Activated CD8-positive, alpha-beta memory T cell treated with anti-CD3 and anti-CD28 coated beads, Interleukin-2, amount 50 U/mL, for 4 hours (primary cell): Measurements from ENCODE around the gene RNF40.

Experiments
- DNase-seq: peaks from one replicate; pipeline ENCODE4 v3.0.0-alpha.2; 2020

The RNF40 gene

DNA sequence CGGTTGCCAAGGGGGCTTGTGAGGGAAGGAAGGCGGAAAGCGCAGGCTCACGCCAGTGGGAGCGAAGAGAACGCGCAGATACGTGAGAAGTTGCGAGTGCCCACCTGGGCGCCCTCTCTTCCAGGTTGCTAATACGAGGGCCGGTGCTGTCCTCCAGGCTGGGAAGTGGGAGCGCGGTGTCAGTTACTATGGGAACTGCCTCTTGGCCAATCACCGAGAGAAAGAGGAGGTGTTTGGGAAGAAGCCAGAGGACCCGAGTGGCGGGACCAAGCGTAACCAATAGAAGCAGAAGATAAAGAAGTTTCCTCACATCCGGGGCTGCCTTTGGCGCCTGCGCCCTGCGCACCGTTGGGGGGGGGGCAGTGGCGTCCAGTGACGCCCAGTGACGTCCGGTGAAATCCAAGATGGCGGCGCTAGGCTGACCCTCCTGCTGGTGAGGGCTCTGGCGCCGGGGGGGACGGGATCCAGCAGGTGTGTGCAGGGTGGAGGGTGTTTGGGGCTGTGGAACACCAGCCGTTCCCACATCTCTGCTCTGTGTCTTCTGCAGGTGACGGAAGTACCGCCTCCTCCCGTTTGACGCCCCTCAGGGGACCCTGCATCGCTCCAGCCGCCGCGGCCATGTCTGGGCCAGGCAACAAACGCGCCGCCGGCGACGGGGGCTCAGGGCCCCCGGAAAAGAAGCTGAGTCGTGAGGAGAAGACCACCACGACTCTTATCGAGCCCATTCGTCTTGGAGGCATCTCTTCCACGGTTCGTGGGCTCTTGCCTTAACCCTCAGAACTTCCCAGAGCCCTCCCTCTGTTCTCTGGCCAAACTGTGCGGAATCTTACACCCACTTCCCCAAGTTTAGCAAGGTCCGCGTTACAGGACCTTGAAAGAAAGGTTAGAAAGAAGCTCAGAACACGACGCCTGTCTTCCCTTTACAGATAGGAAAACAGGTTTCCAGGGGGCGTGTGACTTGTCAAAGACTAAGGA, at the start of gene RNF40, which contains the start of gene CFAP119:
RNF40 (plus strand) TSS at position 395 of the 975 bp plus-strand sequence; CDS start at position 619, 224 bp downstream.
CFAP119 (minus strand) TSS at position 135 of the 975 bp plus-strand sequence. CDS start 314 bp downstream, outside the sequence.
- peak; percentile 86 for DNase-seq

DNA sequence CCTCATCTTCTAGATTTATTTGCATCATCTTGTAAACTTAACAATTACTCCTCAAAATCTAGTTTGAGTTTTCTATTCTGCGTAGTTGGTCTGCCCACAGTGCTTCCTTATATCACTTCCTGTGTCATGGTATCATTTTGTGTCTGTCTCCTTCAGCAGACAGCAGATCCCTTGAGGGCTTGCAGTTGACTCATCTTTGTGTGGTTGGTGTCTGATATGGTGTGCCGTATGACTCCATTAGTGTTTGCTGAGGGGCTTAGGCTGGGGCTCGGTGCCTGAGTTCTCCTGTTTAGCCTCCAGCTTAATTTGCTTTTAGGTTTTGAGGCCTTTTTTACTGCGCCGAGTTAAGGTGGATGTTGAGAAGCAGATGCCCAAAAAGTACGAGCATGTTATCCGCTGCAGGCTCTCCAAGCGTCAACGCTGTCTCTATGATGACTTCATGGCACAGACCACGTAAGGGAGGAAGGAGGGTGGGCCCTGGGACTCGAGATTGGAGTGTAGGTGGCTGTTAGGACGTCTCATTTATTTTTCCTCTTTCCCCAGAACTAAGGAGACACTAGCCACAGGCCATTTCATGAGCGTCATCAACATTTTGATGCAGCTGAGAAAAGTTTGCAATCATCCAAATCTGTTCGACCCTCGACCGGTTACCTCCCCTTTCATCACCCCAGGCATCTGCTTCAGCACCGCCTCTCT, 46.2 kb upstream of the RNF40 start:
- DNase-seq, result peak; percentile 44

DNA sequence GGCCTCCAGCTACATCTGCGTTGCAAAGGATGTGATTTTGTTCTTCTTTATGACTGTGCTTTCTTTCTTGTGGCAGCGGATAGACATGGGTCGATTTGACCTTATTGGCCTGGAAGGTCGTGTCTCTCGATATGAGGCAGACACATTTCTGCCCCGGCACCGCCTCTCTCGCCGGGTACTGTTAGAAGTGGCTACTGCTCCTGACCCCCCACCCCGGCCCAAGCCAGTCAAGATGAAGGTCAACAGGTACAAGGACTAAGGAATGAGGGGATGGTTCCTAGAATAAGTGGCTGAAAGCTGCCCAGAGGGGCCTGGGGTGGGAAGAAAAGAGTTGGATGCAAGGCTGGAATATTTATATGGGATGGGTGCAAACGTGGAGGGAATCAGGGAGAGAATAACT, 42.0 kb upstream of the RNF40 start:
- DNase-seq, result no peak

DNA sequence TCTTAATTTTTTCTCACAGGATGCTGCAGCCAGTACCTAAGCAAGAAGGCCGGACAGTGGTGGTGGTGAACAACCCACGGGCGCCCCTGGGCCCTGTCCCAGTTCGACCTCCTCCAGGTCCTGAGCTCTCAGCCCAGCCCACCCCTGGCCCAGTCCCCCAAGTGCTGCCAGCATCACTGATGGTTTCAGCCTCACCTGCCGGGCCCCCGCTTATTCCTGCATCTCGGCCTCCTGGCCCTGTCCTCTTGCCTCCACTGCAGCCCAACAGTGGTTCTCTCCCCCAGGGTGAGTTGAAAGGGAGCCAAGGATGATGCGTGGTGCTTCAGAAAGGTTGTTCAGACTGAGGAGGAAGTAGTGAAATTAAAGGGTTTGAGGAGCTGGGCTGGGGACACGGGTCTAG, 41.4 kb upstream of the RNF40 start:
- no peak for DNase-seq

DNA sequence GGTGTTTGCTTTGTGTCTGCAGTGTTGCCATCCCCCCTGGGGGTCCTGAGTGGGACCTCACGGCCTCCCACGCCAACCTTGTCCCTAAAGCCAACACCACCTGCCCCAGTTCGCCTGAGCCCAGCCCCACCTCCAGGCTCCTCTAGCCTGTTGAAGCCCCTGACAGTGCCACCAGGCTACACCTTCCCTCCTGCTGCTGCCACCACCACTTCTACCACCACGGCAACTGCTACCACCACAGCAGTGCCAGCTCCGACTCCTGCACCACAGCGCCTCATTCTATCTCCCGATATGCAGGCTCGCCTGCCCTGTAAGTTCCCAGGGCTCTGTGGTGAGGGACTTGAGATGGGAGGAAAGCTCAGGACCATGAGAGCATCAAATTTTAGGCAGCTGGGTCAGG, 41.0 kb upstream of the RNF40 start:
- no peak for DNase-seq

DNA sequence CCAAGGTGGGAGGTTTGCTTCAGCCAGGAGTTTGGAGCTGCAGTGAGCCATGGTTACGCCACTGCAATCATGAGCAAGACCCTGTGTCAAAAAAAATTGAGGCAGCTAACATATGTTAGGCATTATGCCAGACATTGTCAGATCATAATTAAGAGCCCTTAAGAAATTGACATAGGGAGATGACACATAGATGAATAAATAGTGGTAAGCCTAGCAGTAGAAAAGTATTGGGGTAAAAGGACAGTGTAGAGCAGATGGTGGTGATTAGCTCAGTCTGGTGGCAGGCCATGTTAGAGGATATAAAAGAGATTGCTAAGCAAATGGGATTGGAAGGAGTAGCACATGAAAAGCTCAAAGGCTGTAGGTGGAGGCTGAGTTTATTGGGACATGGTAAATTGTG, 40.5 kb upstream of the RNF40 start:
- no peak for DNase-seq

DNA sequence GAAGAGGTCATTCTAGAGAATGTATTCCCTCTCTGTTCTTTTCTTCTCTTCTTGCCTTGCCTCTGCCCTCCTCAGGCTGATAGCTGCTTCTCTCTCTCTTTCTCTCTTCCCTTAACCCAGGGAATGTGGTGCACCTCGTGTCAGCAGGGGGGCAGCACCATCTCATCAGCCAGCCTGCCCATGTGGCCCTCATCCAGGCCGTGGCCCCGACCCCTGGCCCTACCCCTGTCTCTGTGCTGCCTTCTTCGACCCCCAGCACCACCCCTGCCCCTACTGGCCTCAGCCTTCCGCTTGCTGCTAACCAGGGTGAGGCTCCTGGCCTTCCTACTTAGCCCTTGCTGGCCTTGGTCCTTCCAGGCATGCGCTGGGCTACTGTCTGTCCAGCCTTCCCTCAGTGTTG, 39.7 kb upstream of the RNF40 start:
- DNase-seq, result no peak

DNA sequence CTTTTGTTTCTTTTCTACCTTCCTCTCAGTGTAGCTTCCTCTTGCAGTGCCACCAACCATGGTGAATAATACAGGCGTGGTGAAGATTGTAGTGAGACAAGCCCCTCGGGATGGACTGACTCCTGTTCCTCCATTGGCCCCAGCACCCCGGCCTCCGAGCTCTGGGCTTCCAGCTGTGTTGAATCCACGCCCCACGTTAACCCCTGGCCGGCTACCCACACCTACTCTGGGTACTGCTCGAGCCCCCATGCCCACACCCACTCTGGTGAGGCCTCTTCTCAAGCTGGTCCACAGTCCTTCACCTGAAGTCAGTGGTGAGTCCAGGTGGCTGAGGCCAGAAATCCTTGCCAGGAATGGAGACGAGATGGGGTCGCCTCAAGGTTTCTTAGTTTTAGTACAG, 39.2 kb upstream of the RNF40 start:
- no peak for DNase-seq

DNA sequence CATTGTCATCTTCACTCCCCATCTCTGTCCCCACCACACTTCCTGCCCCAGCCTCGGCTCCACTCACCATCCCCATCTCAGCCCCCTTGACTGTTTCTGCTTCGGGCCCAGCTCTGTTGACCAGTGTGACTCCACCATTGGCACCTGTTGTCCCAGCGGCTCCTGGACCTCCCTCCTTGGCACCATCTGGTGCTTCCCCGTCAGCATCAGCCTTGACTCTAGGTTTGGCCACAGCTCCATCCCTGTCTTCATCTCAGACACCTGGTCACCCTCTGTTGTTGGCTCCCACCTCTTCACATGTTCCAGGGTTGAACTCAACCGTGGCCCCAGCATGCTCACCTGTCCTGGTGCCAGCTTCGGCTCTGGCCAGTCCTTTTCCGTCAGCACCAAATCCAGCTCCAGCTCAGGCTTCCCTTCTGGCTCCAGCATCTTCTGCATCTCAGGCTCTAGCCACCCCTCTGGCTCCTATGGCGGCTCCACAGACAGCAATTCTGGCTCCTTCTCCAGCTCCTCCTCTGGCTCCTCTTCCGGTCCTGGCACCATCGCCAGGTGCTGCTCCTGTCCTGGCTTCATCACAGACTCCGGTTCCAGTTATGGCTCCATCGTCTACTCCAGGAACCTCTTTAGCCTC, 38.3 kb upstream of the RNF40 start:
- no peak for DNase-seq

DNA sequence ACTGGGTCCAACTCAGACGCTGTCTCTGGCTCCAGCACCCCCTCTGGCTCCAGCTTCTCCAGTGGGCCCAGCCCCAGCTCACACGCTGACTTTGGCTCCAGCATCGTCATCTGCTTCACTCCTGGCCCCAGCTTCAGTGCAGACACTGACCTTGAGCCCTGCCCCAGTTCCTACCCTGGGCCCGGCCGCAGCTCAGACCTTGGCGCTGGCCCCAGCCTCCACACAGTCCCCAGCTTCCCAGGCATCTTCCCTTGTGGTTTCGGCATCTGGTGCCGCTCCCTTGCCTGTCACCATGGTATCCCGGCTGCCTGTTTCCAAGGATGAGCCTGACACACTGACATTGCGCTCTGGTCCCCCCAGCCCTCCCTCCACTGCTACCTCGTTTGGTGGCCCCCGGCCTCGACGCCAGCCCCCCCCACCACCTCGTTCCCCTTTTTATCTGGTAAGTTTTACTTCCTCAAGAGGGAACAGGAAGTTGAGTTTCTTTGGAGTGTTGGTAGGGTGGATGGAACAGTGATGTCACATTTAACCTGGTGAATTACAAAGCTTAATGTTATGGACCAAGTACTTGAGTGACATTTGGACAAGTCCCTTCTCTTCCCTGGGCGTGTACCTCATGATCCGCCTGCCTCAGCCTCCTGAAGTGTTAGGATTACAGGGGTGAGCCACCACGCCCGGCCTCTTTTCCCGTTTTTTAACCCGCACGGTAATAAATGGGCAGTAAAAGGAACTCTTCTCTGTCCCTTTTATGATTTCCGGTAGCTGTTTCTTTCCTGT, 37.3 kb upstream of the RNF40 start:
- no peak for DNase-seq

DNA sequence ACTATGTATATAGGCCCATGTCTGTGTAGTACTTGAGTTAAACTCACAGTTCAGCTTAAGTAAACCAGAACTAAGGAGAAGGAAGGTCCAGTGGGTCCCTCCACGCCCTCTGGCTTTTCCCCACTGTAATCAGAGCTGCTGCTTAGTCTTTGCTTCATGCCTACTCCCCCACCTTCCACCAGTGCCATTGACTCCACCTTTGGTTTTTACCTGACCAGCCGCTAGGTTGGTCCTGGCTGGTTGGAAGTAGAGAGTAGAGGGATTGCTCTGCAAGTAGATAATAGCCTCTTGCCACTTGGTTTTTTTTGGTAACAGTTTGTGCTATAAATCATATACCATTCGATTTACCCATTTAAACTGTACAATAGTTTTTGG, 36.7 kb upstream of the RNF40 start:
- no peak for DNase-seq

DNA sequence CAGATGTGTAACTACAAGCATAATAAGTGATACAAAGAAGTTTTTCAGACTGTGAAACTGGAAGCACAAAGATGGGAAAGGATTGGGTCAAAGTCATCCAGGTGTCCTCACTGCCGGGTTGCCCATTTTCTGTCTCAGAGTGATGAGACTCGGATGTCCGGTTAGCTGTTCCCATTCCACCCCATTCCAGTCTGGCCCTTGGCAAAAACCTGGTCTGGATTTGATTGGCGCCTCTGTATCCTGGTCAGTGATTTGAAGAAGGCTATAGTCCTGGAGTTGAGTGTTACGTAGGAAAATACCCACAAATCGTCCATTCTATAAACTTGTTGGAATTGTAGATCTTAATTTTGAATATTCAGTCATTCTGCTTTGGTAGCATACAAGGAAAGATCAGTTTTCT, 33.8 kb upstream of the RNF40 start:
- no peak for DNase-seq

DNA sequence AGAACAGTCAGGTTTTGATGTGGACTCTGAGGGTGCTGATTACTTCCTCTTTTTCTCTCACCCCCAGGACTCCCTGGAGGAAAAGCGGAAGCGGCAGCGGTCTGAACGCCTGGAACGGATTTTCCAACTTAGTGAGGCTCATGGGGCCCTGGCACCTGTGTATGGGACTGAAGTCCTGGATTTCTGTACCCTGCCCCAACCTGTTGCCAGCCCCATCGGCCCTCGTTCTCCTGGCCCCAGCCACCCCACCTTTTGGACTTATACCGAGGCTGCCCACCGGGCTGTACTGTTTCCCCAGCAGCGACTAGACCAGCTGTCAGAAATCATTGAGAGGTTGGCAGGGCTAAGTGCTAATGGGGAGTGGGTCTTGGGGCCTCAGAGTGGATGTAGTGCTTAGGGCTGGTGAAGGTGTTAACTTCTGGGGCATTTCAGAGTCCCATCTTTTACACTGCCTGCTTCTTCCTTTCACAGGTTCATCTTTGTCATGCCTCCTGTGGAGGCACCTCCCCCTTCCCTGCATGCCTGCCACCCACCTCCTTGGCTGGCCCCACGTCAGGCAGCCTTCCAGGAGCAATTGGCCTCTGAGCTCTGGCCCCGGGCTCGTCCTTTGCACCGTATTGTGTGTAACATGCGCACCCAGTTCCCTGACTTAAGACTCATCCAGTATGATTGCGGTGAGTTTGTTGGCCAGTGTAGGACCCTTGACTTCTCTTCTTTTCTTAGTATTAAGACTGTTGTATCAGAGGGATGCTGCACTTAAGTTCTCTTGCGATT, 33.0 kb upstream of the RNF40 start:
- DNase-seq, result no peak

DNA sequence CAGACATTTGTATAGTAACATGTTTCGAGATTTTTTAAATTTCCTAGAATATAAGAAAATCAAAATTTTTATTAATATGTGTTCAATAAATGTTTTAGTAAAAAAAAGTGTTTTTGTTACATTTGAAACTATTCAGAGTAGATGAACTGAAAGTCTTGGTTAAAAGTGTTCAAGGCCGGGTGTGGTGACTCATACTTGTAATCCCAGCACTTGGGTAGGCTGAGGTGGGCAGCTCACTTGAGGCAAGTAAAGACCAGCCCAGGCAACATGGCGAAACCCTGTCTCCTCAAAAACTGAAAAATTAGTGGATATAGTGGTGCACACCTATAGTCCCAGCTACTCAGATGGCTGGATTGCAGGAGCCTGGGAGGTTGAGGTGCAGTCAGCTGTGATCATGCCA, 30.7 kb upstream of the RNF40 start:
- DNase-seq, result no peak

DNA sequence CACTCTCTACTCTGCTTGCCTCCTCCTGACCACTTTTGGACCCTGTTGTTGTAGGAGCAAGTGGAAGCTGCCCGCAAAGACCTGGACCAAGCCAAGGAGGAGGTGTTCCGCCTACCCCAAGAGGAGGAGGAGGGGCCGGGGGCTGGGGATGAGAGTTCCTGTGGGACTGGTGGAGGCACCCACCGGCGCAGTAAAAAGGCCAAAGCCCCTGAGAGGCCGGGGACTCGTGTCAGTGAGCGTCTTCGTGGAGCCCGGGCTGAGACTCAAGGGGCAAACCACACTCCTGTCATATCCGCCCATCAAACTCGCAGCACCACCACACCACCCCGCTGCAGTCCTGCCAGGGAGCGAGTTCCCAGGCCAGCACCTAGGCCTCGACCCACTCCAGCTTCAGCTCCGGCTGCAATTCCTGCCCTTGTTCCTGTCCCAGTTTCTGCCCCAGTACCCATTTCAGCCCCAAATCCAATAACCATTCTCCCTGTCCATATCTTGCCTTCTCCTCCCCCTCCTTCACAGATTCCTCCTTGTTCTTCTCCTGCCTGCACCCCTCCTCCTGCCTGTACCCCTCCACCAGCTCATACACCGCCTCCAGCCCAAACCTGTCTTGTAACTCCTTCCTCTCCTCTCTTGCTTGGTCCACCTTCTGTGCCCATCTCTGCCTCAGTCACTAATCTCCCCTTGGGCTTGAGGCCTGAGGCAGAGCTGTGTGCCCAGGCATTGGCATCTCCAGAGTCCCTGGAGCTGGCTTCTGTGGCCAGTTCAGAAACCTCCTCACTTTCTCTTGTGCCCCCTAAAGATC, 24.9 kb upstream of the RNF40 start:
- no peak for DNase-seq

DNA sequence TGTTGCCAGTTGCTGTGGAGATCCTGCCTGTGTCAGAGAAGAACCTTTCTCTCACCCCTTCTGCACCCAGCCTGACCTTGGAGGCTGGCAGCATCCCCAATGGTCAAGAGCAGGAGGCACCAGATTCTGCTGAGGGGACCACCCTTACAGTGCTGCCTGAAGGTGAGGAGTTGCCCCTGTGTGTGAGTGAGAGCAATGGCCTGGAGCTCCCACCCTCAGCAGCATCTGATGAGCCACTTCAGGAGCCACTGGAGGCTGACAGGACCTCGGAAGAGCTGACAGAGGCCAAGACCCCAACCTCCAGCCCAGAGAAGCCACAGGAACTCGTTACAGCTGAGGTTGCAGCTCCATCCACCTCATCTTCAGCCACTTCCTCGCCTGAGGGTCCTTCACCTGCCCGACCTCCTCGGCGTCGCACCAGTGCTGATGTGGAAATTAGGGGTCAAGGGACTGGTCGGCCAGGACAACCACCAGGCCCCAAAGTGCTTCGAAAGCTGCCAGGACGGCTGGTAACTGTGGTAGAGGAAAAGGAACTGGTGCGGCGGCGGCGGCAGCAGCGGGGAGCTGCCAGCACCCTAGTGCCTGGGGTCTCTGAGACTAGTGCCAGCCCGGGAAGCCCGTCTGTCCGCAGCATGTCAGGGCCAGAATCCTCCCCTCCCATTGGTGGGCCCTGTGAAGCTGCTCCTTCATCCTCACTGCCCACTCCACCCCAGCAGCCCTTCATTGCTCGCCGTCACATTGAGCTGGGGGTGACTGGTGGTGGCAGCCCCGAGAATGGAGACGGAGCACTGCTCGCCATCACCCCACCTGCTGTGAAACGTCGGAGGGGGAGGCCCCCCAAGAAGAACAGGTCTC, 24.1 kb upstream of the RNF40 start:
- no peak for DNase-seq

DNA sequence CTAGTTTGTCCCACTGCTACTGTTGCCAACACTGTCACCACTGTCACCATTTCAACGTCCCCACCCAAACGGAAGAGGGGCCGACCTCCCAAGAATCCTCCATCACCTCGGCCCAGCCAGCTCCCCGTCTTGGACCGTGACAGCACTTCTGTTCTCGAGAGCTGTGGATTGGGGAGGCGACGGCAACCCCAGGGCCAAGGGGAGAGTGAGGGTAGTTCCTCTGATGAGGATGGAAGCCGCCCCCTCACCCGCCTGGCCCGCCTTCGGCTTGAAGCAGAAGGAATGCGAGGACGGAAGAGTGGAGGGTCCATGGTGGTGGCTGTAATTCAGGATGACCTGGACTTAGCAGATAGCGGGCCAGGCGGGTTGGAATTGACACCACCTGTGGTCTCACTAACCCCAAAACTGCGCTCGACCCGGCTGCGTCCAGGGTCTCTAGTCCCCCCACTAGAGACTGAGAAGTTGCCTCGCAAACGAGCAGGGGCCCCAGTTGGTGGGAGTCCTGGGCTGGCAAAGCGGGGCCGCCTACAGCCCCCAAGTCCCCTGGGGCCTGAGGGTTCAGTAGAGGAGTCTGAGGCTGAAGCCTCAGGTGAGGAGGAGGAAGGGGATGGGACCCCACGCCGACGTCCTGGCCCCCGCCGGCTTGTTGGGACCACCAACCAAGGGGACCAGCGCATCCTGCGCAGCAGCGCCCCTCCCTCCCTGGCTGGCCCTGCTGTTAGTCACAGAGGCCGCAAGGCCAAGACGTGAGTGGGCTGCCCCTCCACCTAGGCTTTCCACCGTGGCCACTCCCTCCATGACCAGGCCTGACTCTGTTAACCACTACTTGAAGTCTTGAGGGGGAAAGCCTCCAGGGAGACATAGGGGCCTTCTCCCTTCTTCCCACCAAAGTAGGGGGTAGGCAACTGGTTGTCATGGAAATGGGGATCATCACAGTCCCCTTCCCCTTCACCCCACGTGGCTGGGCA, 22.9 kb upstream of the RNF40 start:
- DNase-seq, result no peak

DNA sequence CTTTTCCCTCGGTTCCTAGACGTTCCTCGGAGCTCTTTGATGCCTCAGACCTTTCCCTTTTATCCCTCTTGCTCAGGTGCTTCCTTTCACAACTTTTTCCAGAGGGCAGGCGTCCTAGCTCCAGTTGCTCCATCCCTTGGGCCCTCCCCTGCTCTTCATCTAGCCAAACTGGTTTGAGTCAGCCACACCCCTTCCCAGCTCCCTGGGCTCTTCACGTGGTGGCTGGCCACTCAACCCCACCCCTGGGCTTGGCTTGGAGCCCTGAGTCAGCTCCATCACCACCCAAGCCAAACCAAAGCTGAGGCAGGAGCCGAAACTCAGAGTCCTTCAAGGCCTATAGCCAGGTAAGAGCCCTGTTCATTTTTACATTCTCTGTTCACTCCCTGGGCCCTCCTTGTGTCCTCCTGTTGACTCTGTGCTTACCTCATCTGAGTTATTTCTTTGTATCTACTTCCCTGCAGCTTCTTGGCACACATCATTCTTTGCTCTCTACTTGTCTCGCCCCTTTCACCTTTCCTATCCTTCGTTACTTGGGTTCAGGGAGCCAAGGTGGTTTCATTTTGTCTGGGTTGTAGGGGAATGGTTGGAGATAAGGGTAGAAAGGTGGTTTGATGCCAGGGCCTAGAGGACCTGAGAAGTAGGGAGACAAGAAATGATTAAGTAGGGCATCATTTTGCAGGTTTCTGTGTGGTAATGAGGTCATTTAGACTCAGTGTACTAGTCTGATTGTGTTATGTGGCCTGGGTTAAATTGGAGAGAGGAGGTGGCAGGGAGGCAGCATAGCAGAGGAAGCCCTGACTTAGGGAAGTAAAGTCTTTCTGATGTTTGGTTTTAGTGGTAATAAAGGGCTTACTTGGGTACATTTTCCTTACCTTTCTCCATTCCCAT, 21.5 kb upstream of the RNF40 start:
- DNase-seq, result no peak
